Medulla oblongata (tissue), 1 donor: ENCODE results near the gene IARS1.

ENCODE experiments used
- DNase-seq: peaks from one replicate; pipeline ENCODE4 v3.0.0-alpha.2; 2015; ENCODE audit errors: extremely low spot score

The IARS1 gene

DNA sequence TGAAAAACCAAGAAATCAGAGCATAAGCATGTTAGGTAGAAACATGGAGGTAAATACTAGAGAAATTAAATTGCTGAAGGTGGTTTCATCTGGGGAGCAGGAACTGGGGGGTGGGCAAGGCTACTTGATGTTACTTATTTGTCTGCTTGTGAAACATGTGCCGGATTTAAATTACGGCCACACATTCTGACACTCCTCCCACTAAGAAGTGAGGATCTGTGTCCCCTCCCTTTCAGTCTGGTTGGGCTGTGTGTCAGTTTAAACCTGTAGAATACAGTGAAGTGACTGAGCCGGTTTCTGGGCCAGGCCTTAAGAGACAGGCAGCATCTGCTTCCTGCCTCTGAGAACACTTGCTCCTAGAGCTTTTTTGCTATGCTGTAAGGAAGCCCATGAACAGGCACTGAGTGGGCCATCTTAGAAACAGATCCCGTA lies 2.3 kb upstream of the IARS1 start:
- DNase-seq: no peak

DNA sequence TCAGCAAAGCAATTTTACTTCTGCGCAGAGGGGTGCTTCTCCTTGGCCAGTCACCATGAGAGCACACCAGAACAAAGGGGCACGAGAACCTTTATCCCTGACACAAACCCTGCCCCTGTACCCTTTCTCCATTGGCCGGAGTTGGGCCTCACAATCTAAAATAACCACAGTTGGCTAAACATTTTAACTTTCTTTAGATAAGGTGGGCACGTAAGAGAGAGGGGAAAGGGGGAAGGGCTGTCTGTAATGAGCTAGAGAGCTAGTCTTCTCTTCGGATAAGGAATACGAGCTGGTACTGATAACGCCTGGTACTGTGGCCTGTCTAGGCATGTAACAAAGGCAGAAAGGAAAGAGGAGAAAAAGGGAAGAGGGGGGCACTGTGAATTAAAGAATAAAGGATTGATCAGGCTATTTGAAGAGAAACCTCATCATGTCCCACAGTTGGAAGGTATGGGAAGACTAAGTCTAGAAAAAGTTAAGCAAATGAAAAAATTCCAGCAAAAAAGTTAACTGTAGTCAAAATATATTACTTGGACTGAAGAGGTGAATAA lies 1.8 kb upstream of the IARS1 start:
- DNase-seq: no peak

DNA sequence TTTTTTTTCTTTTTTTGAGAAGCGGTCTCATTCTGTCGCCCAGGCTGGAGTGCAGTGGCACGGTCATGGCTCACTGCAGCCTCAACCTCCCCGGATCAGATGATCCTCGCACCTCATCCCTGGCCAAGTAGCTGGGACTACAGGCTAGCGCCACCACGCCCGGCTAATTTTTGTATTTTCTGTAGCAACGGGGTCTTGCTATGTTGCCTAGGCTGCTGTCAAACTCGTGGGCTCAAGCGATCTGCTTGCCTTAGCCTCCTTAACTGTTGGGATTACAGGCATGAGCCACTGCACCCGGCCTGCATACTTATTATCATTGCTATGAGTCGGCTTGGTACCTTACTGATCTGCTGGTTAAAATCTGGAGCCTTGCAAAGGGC lies 790 bp upstream of the IARS1 start:
- peak; percentile 5 for DNase-seq

DNA sequence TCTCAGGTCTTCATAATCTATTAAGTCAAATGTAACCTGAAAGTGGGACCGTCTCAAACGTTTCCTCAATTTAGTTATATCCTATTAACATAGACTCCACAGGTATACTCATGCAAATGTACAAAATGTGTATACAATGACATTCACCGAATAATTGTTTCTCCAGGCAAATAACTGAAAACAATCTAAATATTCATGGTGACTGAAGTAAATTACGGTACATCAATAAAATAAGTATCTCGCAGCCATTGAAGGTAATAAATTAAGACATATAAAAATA lies 482 bp downstream of the IARS1 start:
- no peak for DNase-seq

DNA sequence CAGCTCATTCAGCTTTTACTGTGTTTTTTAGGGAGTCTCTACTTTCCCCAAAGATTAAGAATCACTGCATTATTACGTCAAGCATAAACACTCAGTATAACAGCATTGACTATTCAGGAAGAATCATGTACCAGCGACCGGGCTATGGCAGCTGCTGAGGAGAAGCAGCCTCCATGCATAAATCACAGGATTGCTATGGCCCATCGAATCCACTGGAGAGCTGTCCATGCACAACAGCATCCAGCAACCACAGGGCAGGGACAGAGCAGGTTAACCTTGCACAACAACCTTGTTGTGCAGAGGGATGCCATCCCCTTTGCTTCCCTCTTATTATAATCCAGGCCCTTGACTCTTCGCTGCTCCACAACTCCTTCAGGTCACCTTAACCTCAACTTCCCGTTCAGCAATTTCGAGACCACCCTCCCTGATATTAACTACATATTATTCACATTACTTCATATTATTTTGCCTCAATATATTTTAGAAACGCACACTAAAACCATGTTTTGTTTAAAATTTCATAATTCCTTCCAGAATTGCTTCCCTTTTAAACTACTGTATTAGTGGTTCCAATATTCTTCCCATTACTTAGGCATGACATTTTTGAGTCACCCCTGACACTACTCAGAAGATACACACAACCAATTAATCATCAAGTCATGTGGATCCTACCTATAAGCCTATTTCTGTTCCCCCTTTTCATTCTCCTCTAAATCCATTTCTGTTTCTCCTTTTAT lies 991 bp downstream of the IARS1 start:
- no peak for DNase-seq

DNA sequence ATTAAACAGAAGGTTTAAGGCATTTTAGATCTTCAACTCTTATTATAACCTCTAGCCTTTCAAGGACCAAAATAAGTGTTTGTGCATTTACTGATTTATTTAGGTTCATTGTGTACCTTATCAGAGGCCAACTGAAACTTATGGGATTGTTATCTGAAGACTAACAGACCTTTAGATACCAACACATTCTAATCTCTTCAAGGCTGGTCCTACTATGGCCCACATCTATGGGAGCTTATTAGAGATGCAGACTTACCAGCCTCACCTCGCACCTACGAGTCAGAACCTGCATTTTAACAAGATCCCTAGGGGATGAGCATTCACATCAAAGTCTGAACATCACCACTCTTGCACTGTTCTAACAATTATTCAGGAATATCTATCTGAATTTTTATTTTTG lies 1.9 kb downstream of the IARS1 start:
- DNase-seq: no peak

DNA sequence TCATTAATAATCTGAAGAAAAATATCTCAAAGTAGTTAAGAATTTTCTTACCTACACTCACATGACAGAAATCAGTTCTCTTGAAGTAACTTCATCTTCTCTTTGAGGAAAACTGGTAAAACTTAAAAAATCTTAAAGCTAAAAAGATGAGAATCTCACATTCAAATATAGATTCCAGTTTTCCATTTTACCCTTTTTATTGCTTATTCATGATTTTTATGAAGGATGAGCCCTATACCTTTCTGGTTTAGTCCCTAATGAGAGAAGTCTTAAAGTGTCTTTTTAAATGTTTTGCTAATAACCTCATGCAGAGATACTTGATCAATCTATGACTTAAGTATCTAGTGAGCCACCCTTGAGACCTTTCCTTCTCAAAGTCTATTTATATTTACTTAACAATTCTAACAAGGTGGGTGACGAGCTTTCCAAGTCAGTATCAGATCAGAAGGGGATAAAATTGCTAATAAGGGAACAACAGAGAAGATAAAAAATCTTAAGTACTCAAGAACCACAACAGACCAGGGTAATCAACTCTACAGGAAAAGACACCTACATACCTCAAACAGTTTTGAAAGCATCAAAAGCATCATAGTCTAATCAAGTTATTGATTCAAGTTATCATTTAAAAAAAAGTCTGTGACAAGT lies 2.6 kb downstream of the IARS1 start:
- no peak for DNase-seq

DNA sequence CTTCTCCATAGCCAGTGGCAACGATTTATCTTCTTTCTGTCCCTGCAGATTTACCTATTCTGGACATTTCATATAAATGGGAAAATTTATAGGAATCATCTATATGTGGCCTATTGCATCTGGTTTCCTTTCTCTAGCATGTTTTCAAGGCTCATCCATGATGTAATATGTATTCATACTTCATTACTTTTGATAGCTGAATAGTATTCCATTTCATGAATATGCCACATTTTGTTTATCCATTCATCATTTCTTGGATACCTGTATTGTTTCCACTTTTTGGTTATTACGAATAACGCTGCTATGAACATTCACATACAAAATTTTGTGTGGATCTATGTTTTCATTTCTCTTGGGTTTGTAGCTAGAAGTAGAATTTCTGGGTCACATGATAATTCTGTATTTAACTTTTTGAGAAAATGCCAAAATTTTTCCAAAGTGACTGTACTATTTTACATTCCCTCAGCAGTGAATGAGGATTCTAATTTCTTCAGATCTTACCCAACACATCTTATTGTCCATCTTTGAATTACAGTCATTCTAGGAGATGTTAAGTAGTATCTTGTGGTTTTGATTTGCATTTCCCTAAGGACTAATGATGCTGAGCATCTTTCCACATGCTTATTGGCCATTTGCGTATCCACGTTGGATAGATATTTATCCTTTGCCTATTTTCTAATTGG lies 3.6 kb downstream of the IARS1 start:
- DNase-seq: no peak

DNA sequence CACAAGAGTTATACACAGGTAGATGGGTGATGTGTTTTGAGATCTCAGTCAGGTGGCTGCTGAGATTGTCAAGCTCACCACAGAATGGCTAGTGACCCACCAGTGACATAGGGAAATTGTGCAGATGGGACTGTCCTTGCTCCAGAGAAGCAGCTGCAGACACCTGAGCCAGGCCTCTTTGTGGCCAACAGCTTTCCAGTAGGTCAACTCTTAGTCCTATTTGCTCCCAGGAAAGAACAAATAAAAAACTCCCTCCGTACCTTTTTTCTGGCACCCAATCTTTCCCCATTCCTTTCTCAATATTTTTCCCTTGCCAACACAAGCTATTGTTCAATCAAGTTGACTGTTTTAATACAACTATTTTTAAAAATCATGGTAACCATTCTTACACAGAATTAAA lies 14.2 kb downstream of the IARS1 start:
- DNase-seq: no peak

DNA sequence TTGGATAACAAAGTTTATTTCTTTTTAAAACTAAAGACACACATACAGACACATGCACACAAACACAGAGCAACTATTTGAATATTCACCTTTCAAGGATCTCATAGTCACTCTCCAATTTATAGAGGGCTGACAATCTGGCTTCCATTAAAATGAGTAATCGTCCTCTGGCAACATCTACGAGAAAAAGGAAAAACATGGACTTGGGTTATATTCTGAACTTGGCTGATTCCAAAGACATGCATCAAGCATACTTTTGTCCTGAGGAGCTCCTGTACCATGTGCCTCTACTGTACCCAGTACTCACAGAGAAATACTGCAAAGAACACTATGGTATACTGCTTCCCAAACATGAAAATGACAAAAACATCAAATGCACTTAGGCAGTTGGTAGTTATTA lies 15.4 kb downstream of the IARS1 start:
- DNase-seq: no peak

DNA sequence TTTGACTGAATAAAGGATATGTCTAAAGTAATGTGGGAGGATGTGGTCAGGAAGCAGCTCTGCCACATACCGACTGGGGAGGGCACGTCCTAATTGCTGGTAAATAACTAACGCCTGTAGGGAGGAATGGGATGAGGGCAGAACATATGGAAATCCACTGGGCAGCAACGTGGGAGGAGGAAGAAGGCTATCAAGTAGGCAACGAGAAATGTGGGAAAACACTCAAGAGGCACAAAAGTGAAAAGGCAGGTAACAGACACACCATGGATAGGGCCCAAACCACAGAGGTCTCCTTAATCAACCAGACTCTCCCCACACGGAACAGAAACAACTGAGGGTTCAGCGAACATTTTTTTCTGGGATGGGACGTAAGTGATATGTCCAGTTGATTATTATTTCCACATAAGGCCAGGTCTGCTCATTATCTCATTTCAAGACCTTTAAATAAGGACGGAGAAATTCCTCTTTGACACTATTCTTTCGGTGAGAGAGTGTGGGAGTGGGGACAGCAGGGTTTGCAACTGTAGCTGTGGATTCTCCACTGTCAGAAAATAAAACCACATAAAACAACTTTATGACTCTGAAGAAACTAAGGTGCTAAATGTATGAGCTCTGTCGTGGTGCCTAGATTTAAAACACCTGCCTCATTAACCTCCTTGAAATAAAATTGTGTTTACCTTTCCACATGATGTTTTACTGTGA lies 17.0 kb downstream of the IARS1 start:
- no peak for DNase-seq

DNA sequence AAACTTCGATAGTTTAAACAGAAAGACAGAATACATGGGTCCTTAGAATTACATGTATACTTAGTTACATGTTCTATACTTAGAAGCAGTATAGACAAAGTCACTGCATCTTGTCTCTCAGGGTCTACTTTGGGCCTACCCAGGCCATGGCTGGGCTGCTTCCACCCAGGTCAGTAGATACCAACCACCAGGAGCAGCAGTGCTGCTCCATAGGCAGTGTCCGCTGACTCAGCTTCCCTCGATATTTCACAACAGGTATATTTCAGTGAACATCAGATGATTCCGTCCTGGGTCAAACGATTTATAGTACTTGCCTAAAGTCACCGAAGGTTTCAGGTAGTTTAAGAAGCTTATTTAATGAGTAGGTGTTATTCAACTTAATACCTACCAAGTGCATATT lies 18.0 kb downstream of the IARS1 start:
- no peak for DNase-seq

DNA sequence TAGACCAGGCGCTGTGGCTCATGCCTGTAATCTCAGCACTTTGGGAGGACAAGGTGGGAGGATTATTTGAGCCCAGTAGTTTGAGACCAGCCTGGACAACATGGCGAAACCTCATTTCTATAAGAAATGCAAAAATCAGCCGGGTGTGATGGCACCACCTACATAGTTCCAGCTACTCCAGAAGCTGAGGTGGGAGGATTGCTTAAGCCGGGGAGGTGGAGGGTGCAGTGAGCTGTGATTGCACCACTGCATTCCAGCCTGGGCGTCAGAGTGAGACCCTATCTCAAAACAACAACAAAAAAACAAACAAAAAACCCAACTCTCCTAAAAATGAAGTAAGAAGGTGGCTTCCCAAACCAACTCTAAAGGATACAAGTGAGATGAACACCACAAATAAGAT lies 23.0 kb downstream of the IARS1 start:
- DNase-seq: no peak

DNA sequence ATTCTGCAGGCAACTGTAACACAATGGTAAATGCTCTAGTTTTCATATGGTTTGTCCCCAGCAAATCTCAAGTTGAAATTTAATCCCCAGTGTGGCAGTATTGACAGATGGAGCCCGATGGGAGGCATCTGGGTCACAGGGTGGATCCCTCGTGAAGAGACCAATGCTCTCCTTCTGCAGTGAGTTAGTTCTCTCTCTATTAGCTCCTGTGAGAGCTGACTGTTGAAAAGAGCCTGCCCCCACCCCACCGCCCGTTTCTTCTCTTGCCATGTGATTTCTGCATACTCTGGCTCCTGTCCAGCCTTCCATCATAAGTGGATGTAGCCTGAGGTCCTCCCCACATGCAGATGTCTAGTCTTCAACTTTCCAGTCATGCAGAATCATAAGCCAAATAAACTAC lies 27.0 kb downstream of the IARS1 start:
- no peak for DNase-seq

DNA sequence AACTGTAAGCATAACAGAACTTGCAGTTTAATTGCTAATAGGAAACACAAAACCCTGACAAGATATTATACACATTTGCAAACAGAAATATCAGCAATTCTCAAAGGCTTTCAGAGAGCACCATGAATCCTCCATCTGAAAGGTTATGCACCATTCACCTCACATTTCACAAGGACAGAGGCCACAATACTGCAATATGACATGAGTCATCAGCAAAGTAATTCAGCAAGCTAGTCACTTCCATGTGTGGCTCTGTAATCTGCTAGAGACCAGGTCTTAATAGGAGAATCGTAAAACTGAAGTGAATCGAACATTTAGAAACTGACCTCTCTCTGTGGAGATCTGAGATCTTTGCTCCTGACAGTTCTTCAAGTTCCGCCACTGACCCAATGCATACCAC lies 28.3 kb downstream of the IARS1 start:
- DNase-seq: no peak

DNA sequence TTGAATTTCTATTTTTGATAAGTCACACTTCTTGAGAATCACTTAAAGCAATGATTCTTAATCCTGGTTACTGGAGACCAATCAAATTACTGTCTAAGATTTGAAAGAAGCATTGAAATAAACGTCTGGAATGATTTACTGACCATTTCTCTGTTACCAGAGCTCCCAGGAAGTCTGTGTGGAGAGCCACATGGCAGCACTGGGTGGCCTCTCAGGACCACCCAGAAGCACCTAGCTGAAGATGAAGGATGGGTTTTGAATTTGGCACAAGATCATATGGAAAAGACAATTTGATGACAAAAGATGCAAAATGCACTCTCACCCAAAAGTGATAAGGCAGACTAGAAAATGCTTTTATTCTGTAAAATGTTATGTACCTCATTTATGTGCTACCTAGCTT lies 30.4 kb downstream of the IARS1 start:
- no peak for DNase-seq

DNA sequence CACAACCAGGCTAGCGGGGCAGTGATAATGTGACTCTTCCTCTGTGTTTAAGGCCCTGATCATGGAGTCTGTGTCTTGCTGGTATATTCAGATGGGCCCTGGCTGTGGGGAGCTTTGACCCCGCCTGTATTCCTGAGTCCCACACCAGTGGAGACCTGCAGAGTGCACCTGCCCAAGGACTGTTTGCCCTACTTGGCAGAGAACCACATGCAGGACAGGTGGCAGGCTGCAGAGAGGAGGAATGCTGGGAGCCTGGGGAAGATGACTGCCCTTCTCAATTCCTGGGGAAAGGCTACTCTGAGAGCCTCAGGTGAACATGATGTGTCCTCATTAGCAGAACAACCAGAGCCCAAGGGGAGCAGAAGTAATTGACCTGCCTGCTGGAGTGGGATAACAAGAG lies 36.2 kb downstream of the IARS1 start:
- DNase-seq: no peak

DNA sequence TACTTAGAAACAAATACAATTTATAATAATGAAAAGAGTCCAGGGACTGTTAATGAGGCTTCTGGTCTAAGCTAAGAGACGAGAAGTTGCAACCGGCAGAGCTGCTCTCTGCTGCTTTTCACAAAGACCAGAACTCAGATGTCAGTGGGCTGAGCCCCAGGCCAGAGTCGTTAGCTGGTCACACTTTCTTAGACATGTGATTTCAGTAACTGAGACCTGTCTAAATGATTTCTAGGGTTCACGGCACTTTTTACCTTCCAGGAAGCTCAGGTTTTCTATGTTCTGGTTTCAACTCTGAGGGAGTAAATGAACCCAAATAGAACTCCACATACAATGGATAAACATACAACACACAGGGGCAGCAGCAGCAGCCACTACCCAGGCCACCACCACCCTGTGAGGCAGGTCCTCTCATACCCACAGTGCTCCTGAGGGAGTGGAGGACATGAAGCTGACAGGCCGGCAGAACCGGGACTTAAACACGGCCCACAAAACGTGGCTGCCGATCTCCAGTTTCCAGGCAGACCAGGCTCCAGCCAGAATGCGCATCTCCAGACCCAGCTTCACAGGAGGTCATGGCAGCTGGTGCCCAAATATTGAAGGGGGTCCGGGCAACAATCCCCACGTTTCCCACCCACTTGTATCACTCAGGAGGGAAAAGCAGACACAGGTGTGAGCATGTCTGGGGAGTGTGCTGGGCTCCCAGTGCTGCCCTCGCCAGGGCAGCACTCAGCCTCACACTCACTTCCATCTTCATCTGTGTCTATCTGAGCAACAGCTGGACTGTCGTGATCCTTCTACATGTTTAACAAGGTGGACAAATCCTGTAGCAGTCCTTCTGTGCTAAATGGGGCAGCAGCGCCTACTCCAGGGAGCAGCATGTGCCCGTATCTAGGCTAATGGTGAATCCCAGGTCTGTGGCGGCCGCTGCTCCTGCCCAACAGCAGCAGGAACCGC lies 38.8 kb downstream of the IARS1 start:
- DNase-seq: peak; percentile 12

DNA sequence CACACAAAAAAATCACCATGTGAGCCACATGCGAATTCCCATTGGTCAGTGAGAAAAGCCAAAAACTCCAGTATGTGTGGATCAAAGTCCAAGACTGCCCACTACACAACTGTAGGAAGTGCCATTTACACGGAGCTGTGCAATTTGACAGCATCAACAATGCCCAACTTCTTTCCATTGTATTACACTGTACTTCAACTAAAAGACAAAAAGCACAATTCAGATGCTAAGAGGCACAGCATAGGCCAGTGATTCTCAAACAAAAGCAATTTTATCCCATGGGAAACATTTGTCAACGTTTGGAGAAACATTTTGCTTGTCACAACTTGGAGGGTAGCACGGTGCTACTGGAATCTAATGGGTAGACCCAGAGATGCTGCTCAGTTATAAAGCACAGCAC lies 39.8 kb downstream of the IARS1 start:
- peak; percentile 53 for DNase-seq

DNA sequence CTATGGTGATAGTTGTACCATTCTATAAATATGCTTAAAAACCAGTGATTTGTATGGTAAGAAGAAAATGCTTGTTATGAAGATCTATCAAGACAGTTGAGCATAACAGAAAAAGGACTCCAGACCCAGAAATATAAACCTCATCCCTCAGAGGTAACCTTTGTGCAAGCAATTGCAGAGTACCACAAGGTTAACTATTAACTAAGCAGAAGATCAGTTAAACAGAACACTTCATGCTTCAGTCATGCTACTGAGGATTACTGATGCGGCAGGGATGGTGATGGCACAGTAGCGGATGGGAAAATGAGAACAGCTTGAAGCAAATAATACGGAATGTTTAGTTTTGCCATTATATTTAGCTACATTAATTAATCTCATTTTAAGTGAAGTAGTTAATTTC lies 45.5 kb downstream of the IARS1 start:
- no peak for DNase-seq

DNA sequence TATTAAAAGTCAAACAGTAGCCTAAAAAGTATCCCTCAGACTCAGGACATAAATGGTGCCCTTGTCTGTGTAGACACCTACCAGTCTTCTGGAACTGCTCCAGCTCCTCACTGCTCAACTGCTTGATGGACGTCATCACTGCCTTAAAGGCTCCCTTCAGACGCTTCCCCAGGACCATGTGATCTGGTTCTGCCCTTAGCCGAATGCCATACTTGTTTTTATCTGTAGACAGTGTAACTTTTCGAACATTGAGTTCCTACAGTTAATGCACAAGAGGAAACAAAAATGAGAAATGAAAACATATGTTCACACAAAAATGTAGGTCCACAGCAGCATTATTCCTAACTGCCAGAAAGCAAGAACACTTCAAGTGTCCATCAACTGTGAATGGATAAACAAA lies 46.2 kb downstream of the IARS1 start:
- no peak for DNase-seq
